GM21447 (cell line): ENCODE results near the gene KCTD2.
A peak's percentile ranks its signal among the peaks of the same experiment; 100 is the strongest.
"Not testable (repeated sequence)": the region's sequence is repeated elsewhere in the genome, so short reads cannot be mapped to it uniquely, and the experiment has no call there.

Experiments
- ATAC-seq: cut with Tn5 transposase; IDR thresholded peaks from one replicate; pipeline ENCODE4 v1.9.1; 2021; ENCODE audit not compliant: unreplicated experiment

Gene KCTD2, protein sequence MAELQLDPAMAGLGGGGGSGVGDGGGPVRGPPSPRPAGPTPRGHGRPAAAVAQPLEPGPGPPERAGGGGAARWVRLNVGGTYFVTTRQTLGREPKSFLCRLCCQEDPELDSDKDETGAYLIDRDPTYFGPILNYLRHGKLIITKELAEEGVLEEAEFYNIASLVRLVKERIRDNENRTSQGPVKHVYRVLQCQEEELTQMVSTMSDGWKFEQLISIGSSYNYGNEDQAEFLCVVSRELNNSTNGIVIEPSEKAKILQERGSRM

DNA sequence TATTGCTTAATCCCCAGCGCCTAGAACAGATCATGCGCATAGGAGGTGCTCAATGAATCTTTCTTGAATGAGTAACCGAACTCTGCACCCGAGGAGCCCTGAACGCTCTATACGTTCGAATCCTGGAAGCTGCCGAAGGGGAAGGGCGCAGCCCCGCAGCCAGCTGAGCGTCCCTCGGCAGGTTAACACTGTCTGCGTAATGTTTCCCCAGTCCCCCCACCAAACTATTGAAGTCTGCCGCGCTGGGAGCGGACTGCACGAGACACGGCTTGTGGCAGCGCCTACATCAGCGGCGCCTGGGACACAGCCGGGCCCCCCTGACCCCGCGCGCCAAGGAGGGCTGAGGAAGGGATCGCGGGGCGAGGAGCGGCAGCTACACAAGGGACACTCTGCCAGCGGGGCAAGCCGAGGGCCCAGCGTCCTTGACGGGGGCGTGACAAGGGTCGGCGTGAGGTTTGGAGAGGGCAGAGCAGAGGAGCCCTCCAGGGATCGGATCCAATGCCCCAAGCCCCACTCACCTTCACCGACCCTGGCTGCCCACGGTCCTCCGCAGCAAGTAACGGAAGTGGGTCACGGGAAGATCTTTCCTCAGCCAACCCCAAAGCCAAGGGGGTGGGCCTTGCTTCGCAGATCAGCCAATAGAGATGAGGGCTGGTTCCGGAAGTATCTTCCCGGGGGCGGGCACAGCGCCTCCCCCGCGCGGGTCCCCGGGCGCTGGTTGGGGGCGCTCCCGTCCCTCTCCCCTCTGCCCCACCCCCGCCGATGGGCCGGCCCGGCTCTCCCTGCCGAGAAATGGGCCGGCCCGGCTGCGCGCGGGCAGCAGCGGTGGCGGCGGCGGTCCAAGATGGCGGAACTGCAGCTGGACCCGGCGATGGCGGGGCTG is at the start of gene KCTD2, which contains the start of gene ATP5PD:
Gene KCTD2 (plus strand): TSS at position 819 of the 883 bp plus-strand sequence. CDS start 26 bp downstream, at position 845.
Gene ATP5PD (minus strand): TSS at position 563 of the 883 bp plus-strand sequence. CDS start 4,319 bp downstream, outside the sequence.
- peak; percentile 94 for ATAC-seq

DNA sequence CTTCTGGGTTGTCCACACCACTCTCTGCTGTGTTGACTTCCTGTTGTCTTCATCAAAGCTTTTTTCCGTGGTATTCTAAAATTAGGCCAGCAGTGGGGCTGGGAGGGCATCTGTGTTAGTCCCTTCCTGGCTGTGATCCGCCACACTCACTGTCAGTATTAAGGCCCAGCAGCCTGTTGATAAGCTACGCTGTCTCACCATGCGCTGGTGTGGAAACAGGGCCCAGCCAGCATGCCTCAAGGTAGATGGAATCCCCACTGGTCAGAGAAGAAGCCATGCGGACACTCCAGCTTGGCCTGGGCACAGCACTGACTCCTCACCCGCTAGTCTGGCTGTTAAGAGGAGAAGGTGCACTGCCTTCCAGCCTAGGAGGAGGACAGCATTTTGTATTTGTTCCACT is 48.2 kb upstream of the KCTD2 start:
- ATAC-seq: no peak

DNA sequence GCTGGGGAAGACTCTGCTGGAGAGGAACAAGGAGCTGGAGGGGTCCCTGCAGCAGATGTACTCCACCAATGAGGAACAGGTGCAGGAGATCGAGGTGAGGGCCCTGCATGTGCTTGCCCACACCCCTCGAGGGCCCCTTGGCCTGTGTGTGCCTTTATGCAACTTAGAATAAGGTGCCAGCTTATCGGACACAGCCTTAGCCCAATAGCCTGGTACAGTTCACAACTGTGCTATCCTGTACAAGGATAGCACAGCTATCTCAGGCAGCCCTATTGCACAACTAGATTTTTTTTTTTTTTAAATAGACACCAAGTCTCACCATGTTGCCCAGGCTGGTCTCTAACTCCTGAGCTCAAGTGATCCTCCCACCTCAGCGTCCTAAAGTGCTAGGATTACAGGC is 47.5 kb upstream of the KCTD2 start:
- no peak for ATAC-seq

- no peak for ATAC-seq
These were observed 44.8 kb upstream of the KCTD2 start for GRCh38 chr17:75001915-75002843.

DNA sequence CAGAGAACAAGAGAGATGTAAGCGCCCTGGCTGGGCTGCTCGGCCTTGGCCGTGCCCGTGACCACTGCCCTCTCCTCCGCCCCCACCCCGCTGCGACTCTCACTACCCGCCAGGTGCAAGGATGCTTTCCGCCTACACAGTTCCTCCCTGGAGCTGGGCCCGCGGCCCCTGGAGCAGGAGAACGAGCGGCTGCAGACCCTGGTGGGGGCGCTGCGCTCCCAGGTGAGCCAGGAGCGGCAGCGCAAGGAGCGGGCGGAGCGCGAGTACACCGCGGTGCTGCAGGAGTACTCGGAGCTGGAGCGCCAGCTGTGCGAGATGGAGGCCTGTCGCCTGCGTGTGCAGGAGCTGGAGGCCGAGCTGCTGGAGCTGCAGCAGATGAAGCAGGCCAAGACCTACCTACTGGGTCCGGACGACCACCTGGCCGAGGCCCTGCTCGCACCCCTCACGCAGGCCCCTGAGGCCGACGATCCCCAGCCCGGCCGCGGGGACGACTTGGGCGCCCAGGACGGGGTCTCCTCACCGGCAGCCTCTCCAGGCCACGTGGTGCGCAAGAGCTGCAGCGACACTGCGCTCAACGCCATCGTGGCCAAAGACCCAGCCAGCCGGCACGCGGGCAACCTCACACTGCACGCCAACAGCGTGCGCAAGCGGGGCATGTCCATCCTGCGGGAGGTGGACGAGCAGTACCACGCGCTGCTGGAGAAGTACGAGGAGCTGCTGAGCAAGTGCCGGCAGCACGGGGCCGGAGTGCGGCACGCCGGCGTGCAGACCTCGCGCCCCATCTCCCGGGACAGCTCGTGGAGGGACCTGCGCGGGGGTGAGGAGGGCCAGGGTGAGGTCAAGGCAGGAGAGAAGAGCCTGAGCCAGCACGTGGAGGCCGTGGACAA is 43.7 kb upstream of the KCTD2 start:
- ATAC-seq: no peak

DNA sequence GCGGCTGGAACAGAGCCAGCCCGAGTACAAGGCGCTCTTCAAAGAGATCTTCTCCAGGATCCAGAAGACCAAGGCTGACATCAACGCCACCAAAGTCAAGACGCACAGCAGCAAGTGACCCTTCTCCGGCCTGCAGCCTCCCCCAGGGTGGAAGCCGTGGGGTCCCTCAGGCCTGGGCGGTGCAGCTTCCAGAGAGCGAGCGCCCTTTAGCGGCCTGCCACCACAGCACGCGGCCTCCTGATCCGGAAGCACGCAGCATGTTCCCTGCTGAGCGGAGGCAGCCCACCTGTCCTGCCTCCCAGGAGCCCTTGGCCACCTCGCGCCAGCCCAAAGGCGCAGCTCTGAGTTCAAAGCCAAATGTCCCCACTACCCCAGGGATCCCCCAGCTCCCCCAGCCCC is 43.1 kb upstream of the KCTD2 start:
- ATAC-seq: no peak

- no peak for ATAC-seq
These were observed 42.7 kb upstream of the KCTD2 start for GRCh38 chr17:75004371-75004770.

- no peak for ATAC-seq
These were observed 41.7 kb upstream of the KCTD2 start for GRCh38 chr17:75005291-75005690.

GRCh38 chr17:75006084-75006483 is 40.9 kb upstream of the KCTD2 start:
- not testable (repeated sequence) for ATAC-seq

DNA sequence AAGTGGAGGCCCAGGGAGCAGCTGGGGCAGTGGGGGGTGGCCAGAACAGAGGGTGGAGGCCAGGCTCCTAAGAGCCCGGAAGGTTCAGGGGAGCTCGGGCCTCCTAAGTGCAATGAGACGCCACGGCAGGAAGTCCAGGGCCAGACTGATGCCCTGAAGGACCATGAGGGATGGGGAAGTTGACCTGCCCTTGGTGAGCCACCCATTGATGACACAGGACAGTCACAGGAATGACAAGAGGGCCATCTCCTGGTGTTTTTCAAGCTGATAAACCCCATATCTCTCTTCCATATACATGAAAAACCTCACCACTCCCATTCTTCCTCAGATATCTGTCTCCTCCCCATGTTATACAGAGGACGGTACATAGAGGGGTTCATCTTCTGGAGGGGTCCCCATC is 40.4 kb upstream of the KCTD2 start:
- ATAC-seq: no peak

DNA sequence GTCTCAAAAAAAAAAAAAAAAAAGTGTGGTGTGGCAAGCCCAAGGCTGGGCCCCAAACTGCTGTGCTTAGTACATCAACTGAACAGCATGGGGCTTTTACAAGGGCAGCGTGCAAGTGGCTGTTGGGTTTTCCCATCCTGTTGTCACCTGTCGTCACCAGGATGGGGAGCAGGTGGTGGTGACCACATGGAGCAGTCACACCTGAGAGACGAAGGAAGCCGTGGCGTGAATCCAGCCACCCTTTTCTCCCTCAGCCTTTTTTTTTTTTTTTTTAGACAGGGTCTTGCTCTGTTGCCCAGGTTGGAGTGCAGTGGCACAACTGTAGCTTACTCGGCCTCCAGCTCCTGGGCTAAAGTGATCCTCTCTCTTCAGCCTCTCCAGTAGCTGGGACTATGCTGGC is 38.7 kb upstream of the KCTD2 start:
- ATAC-seq: no peak

- no peak for ATAC-seq
These were observed 37.8 kb upstream of the KCTD2 start for GRCh38 chr17:75009139-75009724.

DNA sequence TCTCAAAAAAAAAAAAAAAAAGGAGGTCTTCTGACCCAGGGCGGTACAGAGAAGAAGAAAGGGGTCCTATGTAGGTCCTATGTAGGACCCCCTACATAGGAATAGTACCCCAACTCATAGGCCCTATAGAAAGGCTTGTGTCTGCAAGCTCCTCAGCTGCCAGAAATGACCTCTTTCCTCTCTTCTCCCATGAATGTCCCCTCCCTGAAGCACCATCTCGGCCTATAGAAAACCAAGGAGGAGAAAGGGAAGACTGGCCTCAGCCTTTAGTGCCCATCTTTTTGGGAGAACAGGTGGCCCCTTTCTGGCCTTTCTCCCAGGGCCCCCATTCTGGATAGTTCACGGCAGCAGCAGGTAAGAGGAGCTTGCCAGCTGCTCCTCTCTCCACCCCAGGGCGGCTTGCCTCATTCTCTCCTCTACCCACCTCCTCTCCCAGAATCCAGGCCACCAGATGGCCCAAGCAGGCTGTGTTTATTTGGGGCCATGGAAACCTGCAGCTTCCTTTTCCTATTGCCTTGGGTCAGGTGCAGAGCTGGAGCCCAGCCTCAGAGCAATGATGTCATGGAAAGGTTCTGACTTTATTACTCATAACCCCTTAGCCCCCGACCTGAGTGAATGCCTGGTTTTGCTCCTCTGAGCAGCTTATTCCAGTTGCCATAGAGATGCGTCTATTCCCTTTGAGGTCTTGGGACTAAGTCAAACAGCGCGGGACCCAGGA is 36.2 kb upstream of the KCTD2 start:
- ATAC-seq: no peak

- ATAC-seq: no peak
These were observed 35.5 kb upstream of the KCTD2 start for GRCh38 chr17:75011401-75012095.

- ATAC-seq: no peak
These were observed 35.0 kb upstream of the KCTD2 start for GRCh38 chr17:75012096-75012345.

DNA sequence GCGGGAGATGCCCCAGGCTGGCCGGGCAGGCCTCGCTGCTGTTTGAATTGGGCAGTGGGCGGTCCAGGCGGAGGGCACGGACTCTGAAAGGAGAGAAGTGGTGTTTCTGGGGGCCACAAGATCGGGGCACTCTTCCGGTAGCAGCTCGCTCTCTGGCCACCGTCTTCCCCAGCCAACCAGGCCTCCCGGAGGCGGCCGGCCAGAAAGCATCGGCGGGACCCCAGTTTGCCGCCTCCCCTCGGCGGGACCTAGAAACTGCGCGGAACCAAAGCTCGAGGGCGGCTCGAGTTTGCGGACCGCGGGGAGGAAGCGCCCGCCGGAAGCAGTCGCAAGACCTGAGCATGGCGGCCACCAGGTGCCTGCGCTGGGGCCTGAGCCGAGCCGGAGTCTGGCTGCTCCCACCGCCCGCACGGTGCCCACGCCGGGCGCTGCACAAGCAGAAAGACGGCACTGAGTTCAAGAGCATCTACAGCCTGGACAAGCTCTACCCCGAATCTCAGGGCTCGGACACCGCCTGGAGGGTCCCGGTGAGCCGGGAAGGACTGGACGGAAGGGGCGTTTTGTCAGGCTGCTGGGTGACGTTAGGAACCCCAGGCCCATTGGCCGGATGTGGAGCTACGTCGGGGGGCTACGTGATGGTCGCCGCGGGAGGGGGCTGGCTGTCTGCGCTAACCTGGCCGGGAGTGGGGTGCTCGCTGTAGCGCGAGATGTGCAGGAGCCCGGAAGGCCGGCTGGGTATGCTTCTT is 34.5 kb upstream of the KCTD2 start, which contains the start of gene MRPL58:
Gene MRPL58 (plus strand): TSS at position 325 of the 746 bp plus-strand sequence. CDS start 17 bp downstream, at position 342.
- peak; percentile 79 for ATAC-seq

DNA sequence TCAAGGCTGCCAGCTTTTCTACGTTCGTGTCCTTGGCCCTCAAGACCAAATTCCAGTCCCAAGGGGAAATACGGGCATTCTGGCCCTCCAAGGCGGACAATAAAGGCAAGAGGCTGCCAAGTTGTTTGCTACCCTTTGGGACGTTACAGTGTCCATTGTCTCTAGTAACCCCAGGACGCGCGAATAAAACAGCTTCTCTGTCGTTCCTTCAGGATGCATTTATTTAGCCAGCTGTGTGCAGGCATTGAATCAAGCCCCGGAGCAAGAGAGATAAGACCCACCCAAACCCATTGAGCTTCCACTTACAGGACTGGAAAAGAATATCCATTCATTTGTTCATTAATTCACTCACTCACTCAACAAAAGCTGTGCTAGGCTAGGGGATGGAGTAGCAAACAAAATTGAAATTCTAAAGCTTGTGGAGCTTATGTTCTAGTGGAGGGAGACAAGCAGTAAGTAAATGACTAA is 33.9 kb upstream of the KCTD2 start:
- ATAC-seq: peak; percentile 15

GRCh38 chr17:75019146-75019545 is 27.9 kb upstream of the KCTD2 start:
- no peak for ATAC-seq
